Left ventricle myocardium superior (tissue), 1 donor: Measurements from ENCODE around the gene MRPS21. TPM values are rescaled to one million over a fixed set of nuclear protein-coding genes. Genes with fewer than 3 reads are reported as not detected.
A peak's percentile ranks its signal among the peaks of the same experiment; 100 is the strongest.
"Not testable (repeated sequence)": the region's sequence is repeated elsewhere in the genome, so short reads cannot be mapped to it uniquely, and the experiment has no call there.

Source experiments
- ATAC-seq: fragments of 200-7000 bp; cut with Tn5 transposase; one replicate; pipeline ENCODE4 v1.9.1; 2020; ENCODE audit warnings: mild to moderate bottlenecking, moderate library complexity
- DNase-seq: peaks from one replicate; pipeline ENCODE4 v3.0.0-alpha.2; 2020
- intact Hi-C: fragments of 100-400 bp; cut with micrococcal nuclease; formaldehyde crosslinking; loops from one replicate; pipeline ENCODE4 v1.11.0; 2022
- total RNA-seq: library from RNA; stranded (reverse); fragmentation: NEBNext Ultra II Directional; extraction: Animal tissue kit (Norgen Biotek cat#: 25700); gene quantifications from one replicate; pipeline ENCODE4 v1.2.1, GENCODE V29; 2021
- donor health status: DM: no; HTN: yes; CAD: no; lungs with severe emphysema.

Gene MRPS21
- total RNA-seq, 1 donor from 2014 or later, result 72.3 TPM

- no peak for DNase-seq
- intact Hi-C loops, result no loop called here
- no peak for ATAC-seq
These were observed 20.4 kb upstream of the MRPS21 start for GRCh38 chr1:150273311-150273710.

- no peak for DNase-seq
- ATAC-seq, result no peak
- intact Hi-C loops, result no loop called here
These were observed 13.4 kb upstream of the MRPS21 start for GRCh38 chr1:150280138-150280707.

GRCh38 chr1:150281221-150281757, 12.4 kb upstream of the MRPS21 start:
- DNase-seq (peak; percentile 85), ATAC-seq (peak; percentile 73)
- intact Hi-C loops, result no loop called here

GRCh38 chr1:150281758-150282557, 11.7 kb upstream of the MRPS21 start, which contains the start of gene CIART:
Gene CIART, plus strand, starts transcription at chr1:150282554. Its CDS starts 714 bp downstream, at chr1:150283268.
- DNase-seq (peak; percentile 93), ATAC-seq (peak; percentile 96)
- intact Hi-C loops, result no loop called here

- DNase-seq, result no peak
- peak; percentile 19 for ATAC-seq
- intact Hi-C loops, result no loop called here
These were observed 11.1 kb upstream of the MRPS21 start for GRCh38 chr1:150282558-150282958.

GRCh38 chr1:150283260-150283659, 10.4 kb upstream of the MRPS21 start:
- no peak for DNase-seq
- intact Hi-C loops, result no loop called here

GRCh38 chr1:150288382-150288781, 5.3 kb upstream of the MRPS21 start:
- no peak for ATAC-seq
- intact Hi-C loops, result no loop called here
- no peak for DNase-seq

More at GRCh38 chr1:150283260-150283659, 10.4 kb upstream of the MRPS21 start:
- ATAC-seq, result no peak

- intact Hi-C loops, result no loop called here
- no peak for ATAC-seq
- DNase-seq, result no peak
These were observed 4.8 kb upstream of the MRPS21 start for GRCh38 chr1:150288822-150289221.

- ATAC-seq (no peak), DNase-seq (no peak)
- intact Hi-C loops, result no loop called here
These were observed 1.8 kb downstream of the MRPS21 start for GRCh38 chr1:150295476-150295875.

- intact Hi-C loops, result no loop called here
- DNase-seq (no peak), ATAC-seq (no peak)
These were observed 6.1 kb downstream of the MRPS21 start for GRCh38 chr1:150299716-150300115.

GRCh38 chr1:150302338-150302737, 8.7 kb downstream of the MRPS21 start:
- intact Hi-C loops, result no loop called here
- DNase-seq (no peak), ATAC-seq (no peak)

- intact Hi-C loops, result no loop called here
- DNase-seq (no peak), ATAC-seq (no peak)
These were observed 9.2 kb downstream of the MRPS21 start for GRCh38 chr1:150302902-150303301.

GRCh38 chr1:150308585-150308984, 14.9 kb downstream of the MRPS21 start:
- ATAC-seq, DNase-seq, intact Hi-C loops: not testable (repeated sequence)

- intact Hi-C loops, result no loop called here
- no peak for ATAC-seq
- DNase-seq, result no peak
These were observed 16.3 kb downstream of the MRPS21 start for GRCh38 chr1:150309758-150310508.

- intact Hi-C loops, result no loop called here
- DNase-seq, result no peak
- ATAC-seq, result no peak
These were observed 18.1 kb downstream of the MRPS21 start for GRCh38 chr1:150311762-150312161.

- ATAC-seq, intact Hi-C loops: not testable (repeated sequence)
These were observed 21.0 kb downstream of the MRPS21 start for GRCh38 chr1:150314691-150315090.

GRCh38 chr1:150320667-150320978, 27.0 kb downstream of the MRPS21 start:
- intact Hi-C loops, result no loop called here
- no peak for ATAC-seq
- DNase-seq, result no peak

More at GRCh38 chr1:150314691-150315090, 21.0 kb downstream of the MRPS21 start:
- DNase-seq, result not testable (repeated sequence)

GRCh38 chr1:150321826-150322166, 28.1 kb downstream of the MRPS21 start:
- DNase-seq (no peak), ATAC-seq (no peak)
- intact Hi-C loops, result no loop called here

GRCh38 chr1:150322310-150322709, 28.6 kb downstream of the MRPS21 start:
- DNase-seq (no peak), ATAC-seq (no peak)
- intact Hi-C loops, result no loop called here
